Right lobe of liver (tissue), 6 donors: Measurements from ENCODE around the gene ZNF341. TPM values are rescaled to one million over a fixed set of nuclear protein-coding genes. Genes with fewer than 3 reads are reported as not detected.
A peak's percentile ranks its signal among the peaks of the same experiment; 100 is the strongest.

Source experiments
- ATAC-seq, 4 donors: fragments of 200-7000 bp; cut with Tn5 transposase; one replicate each; pipeline ENCODE4 v1.9.1; 2020; ENCODE audit warnings: mild to moderate bottlenecking in 4 of 4, moderate library complexity in 4 of 4
- DNase-seq, 3 donors: peaks; one replicate each; pipeline ENCODE4 v3.0.0-alpha.2; 2020
- H3K27ac ChIP-seq, 3 donors: fragments of 200-600 bp; one replicate each; pipeline ENCODE4 v1.8.0; 2022
- H3K27me3 ChIP-seq, 2 donors: fragments of 200-600 bp; one replicate each; pipeline ENCODE4 v1.8.0; 2022
- H3K36me3 ChIP-seq, 4 donors: fragments of 200-600 bp; sonication (generic) in 1 of 4; one replicate each; pipeline versions ENCODE4 v1.5.1 to v1.8.0; 2017 to 2022; ENCODE audit warnings: control low read depth in 1 of 4
- H3K4me1 ChIP-seq, 4 donors: fragments of 200-600 bp; sonication (generic) in 1 of 4; one replicate each; pipeline versions ENCODE4 v1.5.1 to v1.8.0; 2017 to 2022; ENCODE audit warnings: control low read depth in 1 of 4
- H3K4me3 ChIP-seq, 3 donors: fragments of 200-600 bp; one replicate each; pipeline ENCODE4 v1.8.0; 2022
- H3K9me3 ChIP-seq, 4 donors: fragments of 200-600 bp; sonication (generic) in 1 of 4; one replicate each; pipeline versions ENCODE4 v1.5.1 to v1.8.0; 2017 to 2022; ENCODE audit warnings: control low read depth in 1 of 4
- POLR2A ChIP-seq: fragments of 450-650 bp; IDR thresholded peaks from one replicate; pipeline ENCODE4 v1.6.1; 2017; ENCODE audit warnings: antibody characterized with exemption, mild to moderate bottlenecking
- WGBS: methylation state at CpG from one replicate; pipeline ENCODE4 v1.1.6; 2018; ENCODE audit warnings: low coverage, low lambda C conversion rate; ENCODE audit not compliant: insufficient coverage; ENCODE audit errors: missing lambda C conversion rate; 5-methylcytosine and 5-hydroxymethylcytosine counted together
- intact Hi-C, 2 donors: fragments of 100-400 bp; cut with DNase I; formaldehyde crosslinking; loops; one replicate each; pipeline versions ENCODE4 v1.11.2 to v1.14.1; 2022
- long read RNA-seq: library from polyadenylated mRNA; unstranded; transcript quantifications from one replicate; pipeline ENCODE4 v2.0.0, GENCODE V29; 2019
- total RNA-seq, 6 experiments: library from RNA; depleted of rRNA in 2 of 6; stranded (reverse); fragments of >200 nt in 2 of 6; fragmentation: NEBNext Ultra II Directional in 3 of 6; extraction: Animal tissue kit (Norgen Biotek cat#: 25700) in 3 of 6; gene quantifications; one replicate each; pipeline versions ENCODE4 v1.1.0 to v1.2.4, GENCODE V29; 2016 to 2023
- TF ChIP-seq, protein P1 (sequence below), 4 donors: fragments of 200-600 bp in 3 of 4; fragments of 450-650 bp in 1 of 4; IDR thresholded peaks; one replicate each; pipeline versions ENCODE4 v1.5.1 to v1.8.0; 2016 to 2022; ENCODE audit warnings: antibody characterized with exemption in 4 of 4, mild to moderate bottlenecking in 2 of 4
- donor health status: DM: no; HTN: yes; CAD: no.
- donor health status: DM: no; HTN: no; CAD: no.
- donor health status: DM: no; HTN: no; CAD: no.
- donor health status: DM: no; HTN: yes; CAD: no.
- donor health status: DM: no; HTN: yes; CAD: no.

The ZNF341 gene
- 1 to 10 TPM in 5 of 6 experiments, under 1 TPM in 1; 0.99 to 2.0 (median 1.6) TPM for total RNA-seq
- long read RNA-seq = 0 reads

DNA sequence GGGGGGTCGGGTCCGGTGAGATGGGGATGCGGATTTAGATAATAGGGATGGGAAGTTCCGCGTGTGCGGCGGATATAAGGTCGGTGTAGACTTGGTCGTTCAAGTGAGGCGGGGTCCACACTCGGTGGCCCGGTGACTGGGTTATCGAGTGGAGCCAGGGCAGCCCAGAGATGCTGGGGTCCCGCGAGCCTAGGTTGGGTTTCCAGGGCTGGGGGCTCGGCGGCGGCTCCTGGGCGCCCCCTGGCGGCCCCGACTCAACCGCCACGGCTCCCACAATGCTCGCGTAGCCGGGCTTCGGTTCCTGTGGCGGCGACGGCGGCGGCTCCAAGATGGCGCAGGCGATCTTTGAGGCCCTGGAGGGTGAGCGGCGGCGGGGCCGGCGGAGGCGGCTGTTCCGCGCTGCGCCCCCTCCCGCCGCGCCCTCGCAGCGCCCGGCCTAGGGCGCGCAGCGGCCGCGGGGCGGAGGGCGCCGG, at the start of gene ZNF341:
TSS of gene ZNF341 (plus strand) at position 304 of the 473 bp plus-strand sequence. CDS start at position 330, 26 bp downstream.
- peaks cover 0 to 6% (median 0%) of the 10 kb centered on the region in 4 donors for H3K9me3 ChIP-seq
- H3K4me3 ChIP-seq = peak within 1 kb of the TSS; percentile 59 to 64 (median 61)
- peak within 1 kb of the TSS; percentile 78 to 94 (median 89) for H3K27ac ChIP-seq
- peak in 3 of 4 donors; percentile 67 to 80 (median 77) for ATAC-seq
- H3K36me3 ChIP-seq = no peaks in the 10 kb centered on the region
- intact Hi-C loops = no loop called here
- no peaks in the 10 kb centered on the region for H3K27me3 ChIP-seq
- TF ChIP-seq, protein P1, sequence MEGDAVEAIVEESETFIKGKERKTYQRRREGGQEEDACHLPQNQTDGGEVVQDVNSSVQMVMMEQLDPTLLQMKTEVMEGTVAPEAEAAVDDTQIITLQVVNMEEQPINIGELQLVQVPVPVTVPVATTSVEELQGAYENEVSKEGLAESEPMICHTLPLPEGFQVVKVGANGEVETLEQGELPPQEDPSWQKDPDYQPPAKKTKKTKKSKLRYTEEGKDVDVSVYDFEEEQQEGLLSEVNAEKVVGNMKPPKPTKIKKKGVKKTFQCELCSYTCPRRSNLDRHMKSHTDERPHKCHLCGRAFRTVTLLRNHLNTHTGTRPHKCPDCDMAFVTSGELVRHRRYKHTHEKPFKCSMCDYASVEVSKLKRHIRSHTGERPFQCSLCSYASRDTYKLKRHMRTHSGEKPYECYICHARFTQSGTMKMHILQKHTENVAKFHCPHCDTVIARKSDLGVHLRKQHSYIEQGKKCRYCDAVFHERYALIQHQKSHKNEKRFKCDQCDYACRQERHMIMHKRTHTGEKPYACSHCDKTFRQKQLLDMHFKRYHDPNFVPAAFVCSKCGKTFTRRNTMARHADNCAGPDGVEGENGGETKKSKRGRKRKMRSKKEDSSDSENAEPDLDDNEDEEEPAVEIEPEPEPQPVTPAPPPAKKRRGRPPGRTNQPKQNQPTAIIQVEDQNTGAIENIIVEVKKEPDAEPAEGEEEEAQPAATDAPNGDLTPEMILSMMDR (IDR thresholded peaks at IDR 0.05) = peak; percentile 88 to 91 (median 90)
- TF ChIP-seq POLR2A = peak; percentile 56
- WGBS = no CpG with 5 or more reads among the region's 57 CpGs
- DNase-seq = peak in 2 of 3 donors; percentile 92 to 93
- peaks cover 0 to 20% (median 8%) of the 10 kb centered on the region in 4 donors for H3K4me1 ChIP-seq

- DNase-seq = no peak
- Histone ChIP-seq H3K4me1 (peaks cover 0 to 3% (median 0%) of the 10 kb centered on the region in 4 donors), H3K4me3 (no peak overlapping the region), H3K27ac (no peak overlapping the region), H3K9me3 (no peaks in the 10 kb centered on the region), H3K27me3 (no peaks in the 10 kb centered on the region), H3K36me3 (no peaks in the 10 kb centered on the region)
- WGBS = 77% methylated on average over 6 of the region's 10 CpGs
- intact Hi-C loops = no loop called here
- ATAC-seq = no peak
- TF ChIP-seq, protein P1 (IDR thresholded peaks at IDR 0.05) = no peak
- TF ChIP-seq POLR2A = no peak
Measured at GRCh38 chr20:33684533-33685327, 47.1 kb upstream of the ZNF341 start.

- H3K4me1 ChIP-seq = peaks cover 0 to 3% (median 0%) of the 10 kb centered on the region in 4 donors
- no peaks in the 10 kb centered on the region for H3K36me3 ChIP-seq
- ATAC-seq = peak in 1 of 4 donors; percentile 4
- no peak for DNase-seq
- 3% methylated on average over 12 of the region's 53 CpGs for WGBS
- H3K27me3 ChIP-seq = no peaks in the 10 kb centered on the region
- H3K27ac ChIP-seq = no peak overlapping the region
- TF ChIP-seq, protein P1 (IDR thresholded peaks at IDR 0.05) = no peak
- no peak for TF ChIP-seq POLR2A
- H3K9me3 ChIP-seq = no peaks in the 10 kb centered on the region
- intact Hi-C loops = no loop called here
- H3K4me3 ChIP-seq = peak overlapping the region in 2 of 3 donors; percentile 18 to 51
Measured at GRCh38 chr20:33685328-33686099, 46.3 kb upstream of the ZNF341 start.

GRCh38 chr20:33686100-33686983, 45.5 kb upstream of the ZNF341 start, which contains the start of gene E2F1:
Gene E2F1 (minus strand): TSS chr20:33686385. CDS start chr20:33686264, 121 bp downstream.
- 31% methylated on average over 6 of the region's 101 CpGs for WGBS
- peak; percentile 96 to 97 (median 97) for DNase-seq
- ATAC-seq = peak; percentile 98 to 99 (median 99)
- TF ChIP-seq POLR2A = peak; percentile 32
- TF ChIP-seq, protein P1 (IDR thresholded peaks at IDR 0.05) = peak; percentile 35 to 51 (median 44)
- H3K4me3 ChIP-seq = peak within 1 kb of the TSS in 2 of 3 donors; percentile 18 to 51
- peaks cover 0 to 3% (median 0%) of the 10 kb centered on the region in 4 donors for H3K4me1 ChIP-seq
- H3K9me3 ChIP-seq = no peaks in the 10 kb centered on the region
- no peak within 1 kb of the TSS for H3K27ac ChIP-seq
- intact Hi-C loops = no loop called here
- H3K27me3 ChIP-seq = no peaks in the 10 kb centered on the region
- no peaks in the 10 kb centered on the region for H3K36me3 ChIP-seq
